Activated CD4-positive, alpha-beta memory T cell treated with anti-CD3 and anti-CD28 coated beads, Interleukin-2, amount 10 ng/mL, durations not matched to agents 7 days and 5 days (primary cell): ENCODE data around the gene NAA40. TPM values are rescaled to one million over a fixed set of nuclear protein-coding genes. Genes with fewer than 3 reads are reported as not detected.

Experiments
- CTCF ChIA-PET: fragments of 350-600 bp; sonication (Branson Sonifier 250); formaldehyde crosslinking; loops from one replicate; lab custom pipeline; 2021; ENCODE audit warnings: antibody characterized with exemption, inconsistent platforms; lab: Charles Lee
- POLR2A ChIA-PET: fragments of 350-600 bp; sonication (Branson Sonifier 250); formaldehyde crosslinking; loops from one replicate; lab custom pipeline; 2021; ENCODE audit warnings: antibody characterized with exemption; lab: Charles Lee
- DNase-seq: peaks from one replicate; pipeline ENCODE4 v3.0.0-alpha.2; 2020
- H3K27ac Mint-ChIP-seq: one replicate; pipeline ENCODE4 v1.8.0; 2021; ENCODE audit warnings: mild to moderate bottlenecking, mixed read lengths
- H3K27me3 Mint-ChIP-seq: one replicate; pipeline ENCODE4 v1.8.0; 2021; ENCODE audit warnings: mixed read lengths
- H3K36me3 Mint-ChIP-seq: one replicate; pipeline ENCODE4 v1.8.0; 2021; ENCODE audit warnings: low read depth, mixed read lengths
- H3K4me1 Mint-ChIP-seq: one replicate; pipeline ENCODE4 v1.8.0; 2021; ENCODE audit warnings: mixed read lengths
- H3K4me3 Mint-ChIP-seq: one replicate; pipeline ENCODE4 v1.8.0; 2021; ENCODE audit warnings: mild to moderate bottlenecking, mixed read lengths
- H3K9me3 Mint-ChIP-seq: one replicate; pipeline ENCODE4 v1.8.0; 2021; ENCODE audit warnings: mixed read lengths
- total RNA-seq, 2 experiments: library from RNA; stranded (reverse); gene quantifications; one replicate each; pipeline ENCODE4 v1.2.3, GENCODE V29; 2021

NAA40 gene
- total RNA-seq, 2 experiments from 2014 or later: 28.9 to 31.1 TPM

DNA sequence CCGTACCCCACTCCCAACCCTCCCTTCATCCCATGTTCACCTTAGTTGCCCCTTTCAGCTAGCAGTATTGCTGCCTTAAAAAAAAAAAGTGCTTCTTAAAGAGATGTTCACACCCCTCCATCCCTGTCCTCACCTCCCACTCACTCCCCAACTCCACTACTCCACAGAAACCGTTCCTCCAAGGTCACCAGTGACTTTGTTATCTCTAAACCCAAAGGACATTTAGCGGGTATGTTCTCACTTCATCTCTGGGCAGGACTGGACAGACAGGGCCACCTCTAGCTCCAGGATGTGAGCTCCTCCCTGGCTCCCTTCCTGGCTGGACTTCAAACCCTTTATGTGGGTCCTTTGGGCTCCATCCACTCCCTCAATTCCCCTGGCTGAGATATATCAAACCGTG is 15.5 kb upstream of the NAA40 start:
- Mint-ChIP-seq H3K9me3 (no peaks in the 10 kb centered on the region), H3K4me1 (peaks cover 4% of the 10 kb centered on the region), H3K36me3 (no peaks in the 10 kb centered on the region), H3K4me3 (no peak overlapping the region), H3K27me3 (peaks cover 39% of the 10 kb centered on the region), H3K27ac (no peak overlapping the region)
- ChIA-PET POLR2A (no interaction called here), CTCF (interaction anchor here (2.4 kb wide), 1 partner anchor 22 kb away, joined by 7 read pairs; no protein-coding TSS in a partner anchor)
- no peak for DNase-seq

DNA sequence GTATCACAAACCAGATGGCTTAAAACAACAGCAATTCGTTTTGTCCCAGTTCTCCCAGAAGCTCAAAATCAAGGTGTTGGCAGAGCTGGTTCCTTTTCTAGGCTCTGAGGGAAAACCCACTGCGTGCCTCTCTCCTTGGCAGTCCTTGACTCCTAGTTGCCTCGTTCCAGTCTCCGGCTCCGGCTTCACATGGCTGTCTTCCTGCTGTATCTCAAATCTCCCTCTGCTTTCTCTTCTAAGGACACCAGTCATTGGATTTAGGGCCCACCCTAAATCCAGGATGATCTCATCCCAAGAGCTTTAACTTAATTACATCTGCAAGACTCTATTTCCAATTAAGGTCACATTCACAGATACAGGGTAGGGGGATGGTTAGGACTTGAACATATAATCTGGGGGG is 9.2 kb upstream of the NAA40 start:
- no peak overlapping the region for H3K4me3 Mint-ChIP-seq
- no peak for DNase-seq
- H3K9me3 Mint-ChIP-seq: no peaks in the 10 kb centered on the region
- no peaks in the 10 kb centered on the region for H3K36me3 Mint-ChIP-seq
- POLR2A ChIA-PET: no interaction called here
- H3K4me1 Mint-ChIP-seq: no peaks in the 10 kb centered on the region
- H3K27me3 Mint-ChIP-seq: peaks cover 24% of the 10 kb centered on the region
- no peak overlapping the region for H3K27ac Mint-ChIP-seq
- CTCF ChIA-PET: interaction anchor here (0.7 to 1.2 kb wide), 2 partner anchors 16 to 222 kb away, joined by 3 to 4 read pairs; no protein-coding TSS in a partner anchor

DNA sequence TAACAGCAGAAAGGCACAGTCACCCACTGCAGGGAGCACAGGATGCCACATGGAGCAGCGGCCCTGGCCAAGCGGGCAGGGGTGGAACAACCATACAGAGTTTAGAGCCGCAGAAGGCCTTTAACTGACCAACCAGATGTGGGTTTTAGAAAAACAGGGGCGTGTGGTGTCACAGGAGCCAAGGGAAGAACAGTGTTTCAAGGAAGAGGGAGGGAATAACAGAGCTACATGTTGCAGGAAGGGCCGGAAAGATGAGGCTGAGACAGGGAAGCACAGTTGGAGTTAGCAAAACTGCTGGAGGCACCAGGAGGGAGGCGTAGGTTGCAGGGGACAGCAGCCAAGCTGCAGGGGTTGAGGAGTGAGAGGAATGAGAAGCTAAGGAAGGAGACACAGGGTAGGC is 7.8 kb upstream of the NAA40 start:
- POLR2A ChIA-PET: no interaction called here
- CTCF ChIA-PET: interaction anchor here (1.0 kb wide), 1 partner anchor 53 kb away, joined by 4 read pairs; no protein-coding TSS in a partner anchor

DNA sequence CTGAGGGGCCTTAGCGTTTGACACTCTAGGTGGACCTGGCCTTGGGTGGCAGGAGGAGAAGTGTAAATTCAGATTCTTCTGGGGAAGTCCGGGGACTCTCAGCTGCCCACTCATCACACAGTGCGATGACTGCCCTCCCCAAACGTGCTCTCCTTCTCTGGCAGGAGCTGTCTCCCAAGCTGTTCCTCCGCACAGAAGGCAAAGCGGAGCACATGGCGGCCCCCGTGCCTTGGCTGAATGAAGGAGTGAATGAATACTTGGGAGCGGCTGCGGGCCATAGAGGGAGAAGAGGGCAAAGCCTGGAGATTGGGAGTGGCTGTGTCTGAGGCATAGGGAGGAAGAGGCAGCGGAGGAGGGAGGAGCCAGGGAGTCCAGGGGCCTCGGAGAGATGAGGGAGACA is 6.9 kb upstream of the NAA40 start:
- no peaks in the 10 kb centered on the region for H3K4me1 Mint-ChIP-seq
- H3K4me3 Mint-ChIP-seq: no peak overlapping the region
- H3K27ac Mint-ChIP-seq: no peak overlapping the region
- peaks cover 21% of the 10 kb centered on the region for H3K27me3 Mint-ChIP-seq
- POLR2A ChIA-PET: no interaction called here
- H3K9me3 Mint-ChIP-seq: no peaks in the 10 kb centered on the region
- no peaks in the 10 kb centered on the region for H3K36me3 Mint-ChIP-seq
- CTCF ChIA-PET: interaction anchor here (1.0 kb wide), 1 partner anchor 54 kb away, joined by 4 read pairs; no protein-coding TSS in a partner anchor
- no peak for DNase-seq

More for the DNA sequence above, 7.8 kb upstream of the NAA40 start:
- Mint-ChIP-seq H3K36me3 (no peaks in the 10 kb centered on the region), H3K27me3 (peaks cover 21% of the 10 kb centered on the region), H3K9me3 (no peaks in the 10 kb centered on the region), H3K4me3 (no peak overlapping the region), H3K27ac (no peak overlapping the region), H3K4me1 (no peaks in the 10 kb centered on the region)
- DNase-seq: no peak

DNA sequence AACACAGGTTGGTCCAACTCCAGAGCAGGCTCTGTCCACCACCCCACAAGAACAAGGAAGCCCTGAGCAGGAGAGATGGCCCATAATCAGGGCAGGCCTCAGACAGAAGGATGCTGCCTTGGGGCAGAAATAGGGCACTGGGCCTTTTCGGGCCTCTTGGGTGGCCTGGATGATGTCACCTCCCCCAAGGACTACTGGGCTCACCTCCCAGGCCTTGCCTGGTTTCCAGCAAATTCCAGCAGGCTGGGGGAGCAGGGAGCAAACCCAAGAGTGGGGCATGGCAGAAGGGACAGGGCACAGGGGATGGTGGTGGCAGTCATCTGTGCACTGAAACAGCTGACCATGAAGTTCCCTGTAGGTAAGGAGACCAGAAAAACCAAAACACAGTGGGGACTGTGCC is 5.3 kb upstream of the NAA40 start:
- H3K36me3 Mint-ChIP-seq: no peaks in the 10 kb centered on the region
- no peak overlapping the region for H3K4me3 Mint-ChIP-seq
- no peaks in the 10 kb centered on the region for H3K9me3 Mint-ChIP-seq
- DNase-seq: no peak
- H3K27me3 Mint-ChIP-seq: peaks cover 10% of the 10 kb centered on the region
- CTCF ChIA-PET: no interaction called here
- H3K27ac Mint-ChIP-seq: no peak overlapping the region
- peaks cover 11% of the 10 kb centered on the region for H3K4me1 Mint-ChIP-seq
- POLR2A ChIA-PET: no interaction called here

DNA sequence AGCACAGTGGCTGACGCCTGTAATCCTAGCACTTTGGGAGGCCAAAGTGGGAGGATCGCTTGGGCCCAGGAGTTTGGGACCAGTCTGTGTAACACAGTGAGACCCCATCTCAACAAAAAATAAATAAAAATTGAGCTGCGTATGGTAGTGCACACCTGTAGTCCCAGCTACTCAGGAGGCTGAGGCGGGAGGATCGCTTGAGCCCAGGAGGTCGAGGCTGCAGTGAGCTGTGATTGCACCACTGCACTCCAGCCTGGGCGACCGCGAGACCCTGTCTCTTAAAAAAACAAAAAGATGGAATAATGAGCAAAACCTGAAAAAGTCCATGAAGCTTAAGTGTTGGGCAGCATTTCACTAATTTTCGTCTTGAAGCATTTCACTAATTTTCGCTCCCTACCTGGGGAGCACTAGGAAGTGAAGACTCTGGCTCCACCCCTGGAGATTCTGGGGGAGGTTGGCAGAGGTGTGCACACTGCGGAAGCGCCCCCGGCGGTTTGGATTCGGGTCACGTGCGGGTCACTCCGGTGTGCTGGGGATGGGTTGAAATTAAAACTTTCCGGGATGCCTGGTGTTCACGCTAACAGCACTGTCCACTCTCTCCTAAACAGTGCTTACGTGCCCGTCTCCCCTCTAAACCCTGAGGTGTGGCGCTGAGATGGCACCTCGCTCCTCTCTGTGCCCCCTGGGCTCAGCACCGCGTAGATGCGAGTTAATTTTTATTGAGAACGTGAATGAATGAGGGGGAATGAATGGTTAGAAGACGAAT is 906 bp upstream of the NAA40 start:
- peak; percentile 30 for DNase-seq
- peak overlapping the region; percentile 81 for H3K4me3 Mint-ChIP-seq
- H3K27me3 Mint-ChIP-seq: no peaks in the 10 kb centered on the region
- POLR2A ChIA-PET: interaction anchor here (0.9 to 1.6 kb wide), 5 partner anchors 15 to 100 kb away, joined by 3 to 6 read pairs (median 3); partner anchors contain the start of gene MARK2
- no peaks in the 10 kb centered on the region for H3K9me3 Mint-ChIP-seq
- CTCF ChIA-PET: interaction anchor here (1.9 to 3.8 kb wide), 2 partner anchors 99 to 101 kb away, joined by 4 to 22 read pairs; partner anchors contain the start of gene MARK2
- H3K36me3 Mint-ChIP-seq: no peaks in the 10 kb centered on the region
- peak overlapping the region; percentile 44 for H3K27ac Mint-ChIP-seq
- H3K4me1 Mint-ChIP-seq: peaks cover 27% of the 10 kb centered on the region

DNA sequence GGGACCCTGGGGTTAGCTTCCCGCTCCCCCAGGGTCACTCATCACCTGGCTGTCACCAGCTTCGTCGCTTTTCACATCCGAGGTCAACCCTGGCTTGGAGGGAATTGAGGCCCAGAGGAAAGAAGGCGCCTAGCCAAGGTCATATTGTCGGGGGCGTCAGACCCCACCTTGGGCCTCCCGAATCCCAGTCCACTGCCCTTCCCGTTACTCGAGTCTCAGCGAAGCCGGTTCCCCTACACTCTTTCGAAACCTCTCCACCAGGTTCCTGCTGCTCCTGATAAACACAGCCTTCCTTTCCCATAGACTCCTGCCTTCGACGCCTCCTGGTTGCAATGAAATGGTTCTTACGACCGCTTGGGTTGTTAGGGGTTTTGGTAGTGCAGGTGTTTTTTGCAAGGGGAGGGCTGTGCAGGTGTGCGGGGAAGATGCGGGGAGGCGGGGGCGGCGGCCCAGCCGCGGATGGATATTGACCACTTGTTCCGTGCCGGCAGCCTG is 642 bp downstream of the NAA40 start:
- Mint-ChIP-seq H3K4me1 (peaks cover 34% of the 10 kb centered on the region), H3K36me3 (peaks cover 3% of the 10 kb centered on the region), H3K9me3 (no peaks in the 10 kb centered on the region), H3K4me3 (peak overlapping the region; percentile 81), H3K27me3 (no peaks in the 10 kb centered on the region), H3K27ac (peak overlapping the region; percentile 64)
- CTCF ChIA-PET: interaction anchor here (3.8 kb wide), 1 partner anchor 103 kb away, joined by 22 read pairs; no protein-coding TSS in a partner anchor
- DNase-seq: no peak
- POLR2A ChIA-PET: interaction anchor here (0.7 to 1.6 kb wide), 5 partner anchors 17 to 102 kb away, joined by 3 to 6 read pairs (median 3); partner anchors contain the start of genes COX8A and MARK2

DNA sequence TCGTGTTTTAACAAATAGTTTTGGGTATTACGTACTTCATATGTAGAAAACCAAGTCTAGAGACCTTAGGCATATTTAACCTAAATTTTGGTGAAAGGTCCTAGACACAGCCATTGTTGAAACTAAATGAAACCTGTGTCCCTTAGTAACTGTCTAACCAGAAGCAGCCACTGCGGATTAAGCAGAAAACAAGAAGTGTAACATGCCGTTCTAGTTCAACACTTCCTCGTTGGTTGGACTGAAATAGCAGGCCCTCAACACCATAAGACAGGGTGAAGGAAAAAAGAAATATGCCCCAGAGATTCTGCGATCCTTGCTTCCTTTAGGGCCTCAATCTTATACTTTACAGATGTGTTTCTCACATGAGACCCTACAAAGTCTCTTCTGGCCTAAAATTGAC is 2.0 kb downstream of the NAA40 start:
- Mint-ChIP-seq H3K27me3 (no peaks in the 10 kb centered on the region), H3K4me1 (peaks cover 34% of the 10 kb centered on the region), H3K36me3 (peaks cover 3% of the 10 kb centered on the region), H3K27ac (no peak overlapping the region), H3K9me3 (no peaks in the 10 kb centered on the region), H3K4me3 (peak overlapping the region; percentile 81)
- ChIA-PET CTCF (no interaction called here), POLR2A (no interaction called here)
- no peak for DNase-seq

DNA sequence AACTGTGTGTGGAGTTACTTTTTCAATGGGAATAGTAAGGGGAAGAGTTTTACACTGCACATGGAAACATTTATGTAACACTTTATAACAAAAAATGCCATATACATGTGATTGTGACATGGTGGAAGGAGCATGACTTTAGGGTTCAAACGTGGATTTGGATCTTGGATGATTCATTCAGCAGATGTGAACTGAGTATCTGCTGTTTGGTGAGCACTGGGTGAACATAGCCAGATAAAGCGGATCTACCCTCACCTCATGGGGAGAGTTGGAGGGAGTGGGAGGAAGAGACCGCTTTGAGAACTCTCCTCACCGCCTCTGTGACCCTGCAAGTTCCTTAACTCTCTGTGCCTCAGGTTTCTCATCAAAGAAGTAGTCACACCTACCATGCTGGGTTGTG is 3.1 kb downstream of the NAA40 start:
- H3K27ac Mint-ChIP-seq: no peak overlapping the region
- ChIA-PET POLR2A (interaction anchor here (1.1 kb wide), 1 partner anchor 32 kb away, joined by 4 read pairs; the partner anchor contains the start of gene COX8A), CTCF (interaction anchor here (5.4 kb wide), 1 partner anchor 106 kb away, joined by 172 read pairs; the partner anchor contains the start of gene MARK2)
- H3K4me3 Mint-ChIP-seq: no peak overlapping the region
- DNase-seq: no peak
- H3K4me1 Mint-ChIP-seq: peaks cover 36% of the 10 kb centered on the region
- no peaks in the 10 kb centered on the region for H3K27me3 Mint-ChIP-seq
- peaks cover 7% of the 10 kb centered on the region for H3K36me3 Mint-ChIP-seq
- H3K9me3 Mint-ChIP-seq: no peaks in the 10 kb centered on the region

DNA sequence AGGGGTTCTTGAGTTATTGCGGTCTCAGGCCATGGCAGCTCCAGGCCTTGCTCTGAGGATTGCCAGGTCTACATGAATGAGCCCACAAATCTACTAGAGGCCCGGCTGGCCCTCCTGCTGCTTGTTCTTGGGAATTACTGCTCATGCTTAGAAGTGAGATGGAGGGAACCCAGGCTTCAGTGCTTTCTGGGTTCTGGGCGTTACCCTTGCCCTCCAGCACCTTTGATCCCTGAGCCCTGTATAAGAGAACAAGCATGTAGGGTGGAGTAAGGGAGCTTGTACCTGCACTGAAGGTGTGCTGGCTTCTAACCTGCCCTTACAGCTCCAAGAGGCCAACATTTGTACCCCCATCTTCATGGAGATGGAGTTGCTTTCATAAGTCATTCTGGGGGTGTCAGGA is 4.0 kb downstream of the NAA40 start:
- ChIA-PET CTCF (interaction anchor here (1.0 to 5.4 kb wide), 4 partner anchors 8 to 107 kb away, joined by 3 to 172 read pairs (median 4); partner anchors contain the start of gene MARK2), POLR2A (interaction anchor here (0.9 to 1.1 kb wide), 2 partner anchors 10 to 32 kb away, joined by 3 to 4 read pairs; partner anchors contain the start of gene COX8A)
- Mint-ChIP-seq H3K4me1 (peaks cover 31% of the 10 kb centered on the region), H3K36me3 (peaks cover 9% of the 10 kb centered on the region), H3K27ac (no peak overlapping the region), H3K4me3 (no peak overlapping the region), H3K9me3 (no peaks in the 10 kb centered on the region), H3K27me3 (no peaks in the 10 kb centered on the region)
- DNase-seq: no peak

DNA sequence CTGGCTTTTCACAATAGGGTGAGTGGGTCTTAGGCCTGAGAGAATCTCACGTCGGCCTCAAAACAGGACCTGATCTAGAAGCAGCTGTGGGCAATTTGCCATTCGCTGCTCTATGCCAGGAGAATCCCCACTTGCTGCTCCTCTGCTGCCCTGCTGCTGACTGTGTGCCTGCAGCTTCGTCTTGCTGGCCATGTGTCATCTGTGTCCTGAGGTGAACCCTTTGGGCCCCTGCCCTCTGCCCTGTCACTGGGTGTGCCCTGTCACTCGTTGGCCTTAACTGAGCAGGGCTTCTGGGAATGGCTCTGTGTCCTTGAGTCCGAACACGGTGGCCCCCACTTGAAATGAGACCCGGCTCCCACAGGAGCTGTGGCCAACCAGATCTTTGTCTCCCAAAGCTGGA is 6.2 kb downstream of the NAA40 start:
- H3K27ac Mint-ChIP-seq: no peak overlapping the region

DNA sequence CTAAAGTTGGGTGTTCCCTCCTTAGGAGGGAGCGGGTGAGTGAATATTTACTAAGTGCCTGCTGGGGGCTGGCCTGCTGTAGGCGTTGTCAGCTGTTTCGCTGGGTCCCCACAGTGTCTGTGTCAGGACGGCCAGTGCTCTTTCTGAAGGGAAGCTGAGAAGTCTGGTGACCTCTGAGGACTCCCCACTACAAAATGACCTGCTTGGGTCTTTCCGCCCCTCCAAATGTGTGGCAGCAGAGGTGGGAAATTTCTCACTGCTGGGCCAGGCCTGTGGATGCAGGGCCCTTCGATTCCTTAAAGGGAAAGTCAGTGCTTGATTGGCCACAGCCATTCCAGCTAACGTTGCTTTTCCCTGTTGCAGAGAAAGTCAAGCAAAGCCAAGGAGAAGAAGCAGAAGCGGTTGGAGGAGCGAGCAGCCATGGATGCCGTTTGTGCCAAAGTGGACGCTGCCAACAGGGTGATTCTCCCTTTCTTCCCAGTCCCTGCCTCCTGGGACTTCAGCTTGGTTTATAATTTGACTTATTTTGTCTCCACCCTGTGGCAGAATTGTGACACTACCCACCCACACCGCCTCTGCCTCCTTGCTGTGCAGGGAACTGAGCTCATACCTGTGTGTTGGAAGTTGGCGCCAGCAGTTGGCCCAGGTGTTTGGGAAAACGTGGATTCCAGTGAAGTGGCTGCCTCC is 6.8 kb downstream of the NAA40 start:
- peak; percentile 59 for DNase-seq
- H3K9me3 Mint-ChIP-seq: no peaks in the 10 kb centered on the region
- H3K36me3 Mint-ChIP-seq: peaks cover 13% of the 10 kb centered on the region
- CTCF ChIA-PET: interaction anchor here (0.6 to 5.4 kb wide), 24 partner anchors 8 to 1032 kb away, joined by 3 to 172 read pairs (median 4); partner anchors contain the start of genes COX8A, MARK2 and ZFTA
- no peak overlapping the region for H3K27ac Mint-ChIP-seq
- POLR2A ChIA-PET: interaction anchor here (1.2 to 2.7 kb wide), 3 partner anchors 17 to 221 kb away, joined by 3 to 31 read pairs (median 10); partner anchors contain the start of genes MACROD1 and MARK2
- H3K4me3 Mint-ChIP-seq: no peak overlapping the region
- H3K4me1 Mint-ChIP-seq: peaks cover 15% of the 10 kb centered on the region
- H3K27me3 Mint-ChIP-seq: no peaks in the 10 kb centered on the region

More for the DNA sequence above, 6.2 kb downstream of the NAA40 start:
- CTCF ChIA-PET: interaction anchor here (0.6 to 5.4 kb wide), 15 partner anchors 10 to 426 kb away, joined by 3 to 172 read pairs (median 5); partner anchors contain the start of genes COX8A, MARK2 and ZFTA
- peaks cover 19% of the 10 kb centered on the region for H3K4me1 Mint-ChIP-seq
- peaks cover 13% of the 10 kb centered on the region for H3K36me3 Mint-ChIP-seq
- DNase-seq: no peak
- POLR2A ChIA-PET: interaction anchor here (1.2 to 2.7 kb wide), 3 partner anchors 17 to 221 kb away, joined by 3 to 31 read pairs (median 10); partner anchors contain the start of genes MACROD1 and MARK2
- no peaks in the 10 kb centered on the region for H3K27me3 Mint-ChIP-seq
- no peak overlapping the region for H3K4me3 Mint-ChIP-seq
- no peaks in the 10 kb centered on the region for H3K9me3 Mint-ChIP-seq
